Effector CD8-positive, alpha-beta T cell (primary cell): ENCODE data around the gene CLMP.

Experiments
- DNase-seq: peaks from one replicate; lab custom pipeline; 2025; lab: John Stamatoyannopoulos, UW
- total RNA-seq, 4 experiments: gene quantifications; one replicate each; lab custom pipeline; 2026; lab: John Stamatoyannopoulos, UW

CLMP gene
- 0 to 0.73 (median 0.13) reads per million in 4 experiments for total RNA-seq

GRCh38 chr11:123195188-123196059 lies at the start of gene CLMP:
CLMP (minus strand) TSS chr11:123195248; CDS start chr11:123194940, 308 bp downstream.
- DNase-seq = no peak

DNA sequence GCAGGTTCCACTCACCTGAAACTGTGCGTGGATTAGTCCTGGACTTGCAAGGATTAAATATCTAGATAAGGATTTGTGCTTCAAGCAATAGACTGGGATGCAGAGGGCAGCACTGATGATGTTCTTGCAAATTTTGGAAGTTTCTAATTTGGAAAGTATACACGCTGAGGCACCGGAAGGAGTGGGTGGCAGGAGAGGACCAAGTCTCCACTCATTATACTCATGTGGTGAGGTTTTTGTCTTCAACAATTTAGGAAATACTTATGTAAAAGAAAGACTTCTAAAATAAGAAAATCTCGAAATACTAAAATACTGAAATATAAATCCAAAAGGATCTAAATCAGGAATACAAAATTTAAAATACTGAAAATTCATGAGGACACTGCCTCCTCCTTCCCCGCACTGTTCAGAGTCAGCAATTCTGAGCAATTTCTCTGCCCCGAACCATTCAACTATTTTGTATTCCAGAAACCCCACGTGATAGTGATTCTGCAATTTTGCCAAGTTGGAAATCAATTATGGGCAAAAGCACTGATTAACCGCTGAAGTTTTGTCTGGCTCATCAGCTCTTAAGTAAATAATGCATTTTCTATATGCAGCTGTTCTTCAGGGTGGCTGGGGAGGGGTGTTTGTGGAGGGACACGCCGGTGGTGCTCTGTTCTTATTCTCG lies 47.0 kb upstream of the CLMP start:
- DNase-seq = no peak

- DNase-seq = no peak
These were observed 46.2 kb upstream of the CLMP start for GRCh38 chr11:123241294-123241693.

DNA sequence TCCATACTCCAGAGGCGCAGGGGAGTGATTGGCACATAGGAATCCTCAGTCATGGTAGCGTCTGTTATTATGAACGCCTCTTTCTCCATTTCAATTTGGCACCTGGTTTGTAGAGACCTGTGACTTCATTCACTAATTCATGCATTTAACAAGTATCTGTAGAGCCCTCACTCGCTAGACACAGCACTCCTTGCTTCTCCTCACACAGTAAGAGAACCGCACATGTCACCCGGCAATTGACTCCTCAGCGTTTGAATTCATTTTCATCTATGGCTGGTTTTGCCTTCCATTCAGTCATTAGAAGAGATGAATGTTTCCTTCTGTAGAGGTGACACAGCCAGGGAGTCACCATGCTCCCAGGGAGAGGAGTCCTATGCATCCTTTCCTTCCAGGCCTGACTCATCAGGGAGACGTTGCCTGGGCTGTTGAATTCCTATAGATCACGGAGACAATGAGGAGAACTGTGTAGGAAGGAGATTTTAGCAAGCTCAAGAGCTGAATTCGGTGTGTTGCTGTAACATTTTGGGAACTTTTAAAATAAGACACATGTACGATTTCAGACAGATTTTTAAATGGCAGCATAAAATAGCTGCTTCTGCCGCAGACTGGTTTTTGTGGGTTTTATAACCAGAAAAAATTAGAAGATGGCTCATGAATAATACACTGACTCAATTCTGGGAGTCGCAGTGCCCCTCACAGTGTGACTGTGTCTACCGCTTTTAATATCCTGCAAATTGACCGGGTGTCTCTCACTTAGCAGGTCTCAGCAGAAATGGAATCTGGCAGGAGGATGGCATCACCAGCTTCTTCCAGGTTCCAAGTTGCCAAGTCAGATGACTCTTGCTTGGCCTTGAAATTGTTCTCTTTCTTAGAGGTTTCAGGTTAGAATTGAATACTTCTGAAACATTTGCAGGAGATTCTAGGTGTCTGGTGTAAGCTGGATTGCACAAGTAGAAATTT lies 44.4 kb upstream of the CLMP start:
- no peak for DNase-seq

DNA sequence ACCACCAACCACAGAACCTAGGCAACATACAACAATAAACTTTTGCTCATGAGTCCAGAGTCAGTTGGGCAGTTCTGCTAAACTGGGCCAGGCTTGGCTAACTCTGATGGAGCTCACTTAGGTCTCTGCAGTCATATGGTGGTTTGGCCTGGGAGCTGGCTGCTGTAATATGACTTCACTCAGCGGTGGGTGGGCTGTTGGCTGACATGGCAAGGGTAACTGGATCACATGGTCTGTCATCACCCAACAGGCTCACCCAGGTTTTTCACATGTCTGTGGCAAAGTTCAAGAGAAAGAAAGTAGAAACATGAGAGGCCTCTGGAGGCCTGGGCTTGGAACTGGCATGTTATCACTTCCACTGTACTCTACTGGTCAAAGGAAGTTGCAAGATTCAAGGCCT lies 43.2 kb upstream of the CLMP start:
- DNase-seq = no peak

DNA sequence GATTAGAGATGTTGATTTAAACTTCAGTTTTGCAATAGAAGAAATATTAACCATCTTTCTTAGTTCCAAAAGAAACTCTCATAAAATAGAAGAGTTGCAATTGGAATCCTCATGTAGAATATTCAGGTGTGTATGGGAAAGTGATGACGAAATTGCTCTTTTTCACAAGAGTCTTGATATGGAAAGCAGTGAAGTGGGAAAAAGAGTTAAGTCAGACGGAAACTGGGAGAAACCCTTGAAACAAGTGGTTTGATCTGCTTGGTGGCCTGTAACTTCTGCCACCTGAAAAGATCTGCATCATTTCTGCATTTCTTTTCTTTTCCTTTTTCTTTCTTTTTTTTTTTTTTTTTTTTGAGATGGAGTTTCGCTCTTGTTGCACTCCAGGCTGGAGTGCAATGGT lies 41.8 kb upstream of the CLMP start:
- no peak for DNase-seq

- no peak for DNase-seq
These were observed 40.7 kb upstream of the CLMP start for GRCh38 chr11:123235656-123236261.

DNA sequence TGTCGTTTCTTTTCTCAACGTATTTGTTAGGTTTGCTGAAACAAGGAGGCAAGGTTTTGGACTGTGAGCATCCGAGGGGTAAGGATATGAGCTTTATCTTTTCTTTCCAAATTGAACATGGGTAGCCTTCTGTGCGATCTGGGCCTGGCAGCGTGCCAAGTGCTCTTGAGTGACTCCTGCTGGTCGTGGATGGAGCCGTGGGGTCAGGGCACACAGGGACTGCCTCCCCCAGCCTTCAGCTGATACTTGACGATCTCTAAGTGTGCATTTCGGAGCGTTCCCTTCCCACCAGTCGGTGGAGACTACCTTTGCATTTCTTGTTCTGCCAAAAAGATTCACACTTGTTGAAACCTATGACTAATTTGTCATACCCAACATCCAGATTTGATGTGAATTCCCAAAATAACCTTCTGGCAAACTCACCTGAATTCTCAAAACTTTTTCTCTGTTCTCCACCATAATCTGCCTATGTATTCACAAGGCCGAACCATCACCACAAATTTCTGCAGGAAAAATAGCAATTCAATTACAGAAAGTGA lies 40.1 kb upstream of the CLMP start:
- DNase-seq = no peak

DNA sequence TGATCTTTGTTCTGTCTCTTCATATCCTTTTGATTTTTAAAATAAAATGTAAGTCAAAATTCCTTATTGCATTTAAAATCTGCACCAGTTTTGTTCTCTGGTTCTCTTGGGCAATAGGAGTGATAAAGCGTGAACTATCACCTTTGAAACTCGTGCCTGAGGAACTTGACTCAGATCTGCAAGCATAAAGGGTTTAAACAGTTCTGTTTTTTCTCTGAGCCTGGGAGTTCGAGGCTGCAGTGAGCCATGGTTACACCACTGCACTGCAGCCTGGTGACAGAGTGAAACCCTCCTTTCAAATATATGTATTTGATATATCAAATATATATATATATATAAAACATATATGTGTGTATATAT lies 38.9 kb upstream of the CLMP start:
- DNase-seq = no peak

DNA sequence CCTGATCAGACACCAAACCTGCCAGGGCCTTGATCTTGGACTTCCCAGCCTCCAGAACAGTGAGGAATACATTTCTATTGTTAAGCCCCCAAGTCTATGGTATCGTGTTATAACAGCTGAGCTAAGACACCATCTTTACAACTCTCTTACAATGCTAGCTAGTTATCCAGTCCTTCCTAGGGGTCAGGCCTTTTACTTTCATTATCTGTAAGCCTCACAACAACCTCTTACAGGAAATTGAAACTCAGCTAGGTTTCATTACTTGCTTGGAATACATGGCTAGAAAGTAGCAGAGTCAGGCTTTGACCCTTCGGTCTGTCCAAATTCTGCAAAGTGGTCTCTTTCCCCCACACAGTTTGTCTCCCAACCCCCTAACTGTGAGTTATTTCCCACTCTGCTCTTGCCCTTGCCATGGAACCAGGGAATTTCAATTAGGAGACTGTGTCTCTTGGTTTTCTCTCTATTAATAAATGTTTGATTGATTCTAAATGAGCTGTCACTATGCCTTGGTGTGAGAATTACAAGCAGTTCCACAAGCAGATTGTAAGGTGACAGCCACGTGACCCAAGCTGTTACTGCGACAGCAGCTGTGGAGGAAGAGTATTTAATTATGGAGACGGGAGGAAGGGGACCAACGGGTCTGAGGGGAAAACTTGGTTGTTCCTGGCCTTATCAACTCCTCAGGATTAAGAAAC lies 38.4 kb upstream of the CLMP start:
- no peak for DNase-seq

GRCh38 chr11:123231777-123232176 lies 36.7 kb upstream of the CLMP start:
- no peak for DNase-seq

- no peak for DNase-seq
These were observed 36.2 kb upstream of the CLMP start for GRCh38 chr11:123231256-123231655.

DNA sequence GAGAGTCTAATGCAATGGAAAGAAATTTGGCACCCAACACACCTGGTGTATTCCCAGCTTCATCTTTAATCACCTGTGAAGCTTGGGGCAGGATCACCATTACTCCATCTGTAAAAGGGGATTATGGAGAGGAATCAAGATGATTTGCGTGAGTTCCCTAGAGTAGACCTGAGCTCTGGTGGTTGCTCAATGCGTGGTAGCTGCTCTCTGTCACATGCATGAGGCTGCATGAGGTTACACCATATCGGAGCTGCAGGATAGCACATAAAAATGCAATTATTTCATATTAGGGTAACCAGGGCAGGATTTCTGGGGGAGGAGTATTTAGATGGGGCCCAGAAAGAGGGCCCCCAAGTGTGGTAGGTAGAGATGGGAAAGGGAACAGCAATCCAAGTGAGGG lies 35.3 kb upstream of the CLMP start:
- DNase-seq = no peak

DNA sequence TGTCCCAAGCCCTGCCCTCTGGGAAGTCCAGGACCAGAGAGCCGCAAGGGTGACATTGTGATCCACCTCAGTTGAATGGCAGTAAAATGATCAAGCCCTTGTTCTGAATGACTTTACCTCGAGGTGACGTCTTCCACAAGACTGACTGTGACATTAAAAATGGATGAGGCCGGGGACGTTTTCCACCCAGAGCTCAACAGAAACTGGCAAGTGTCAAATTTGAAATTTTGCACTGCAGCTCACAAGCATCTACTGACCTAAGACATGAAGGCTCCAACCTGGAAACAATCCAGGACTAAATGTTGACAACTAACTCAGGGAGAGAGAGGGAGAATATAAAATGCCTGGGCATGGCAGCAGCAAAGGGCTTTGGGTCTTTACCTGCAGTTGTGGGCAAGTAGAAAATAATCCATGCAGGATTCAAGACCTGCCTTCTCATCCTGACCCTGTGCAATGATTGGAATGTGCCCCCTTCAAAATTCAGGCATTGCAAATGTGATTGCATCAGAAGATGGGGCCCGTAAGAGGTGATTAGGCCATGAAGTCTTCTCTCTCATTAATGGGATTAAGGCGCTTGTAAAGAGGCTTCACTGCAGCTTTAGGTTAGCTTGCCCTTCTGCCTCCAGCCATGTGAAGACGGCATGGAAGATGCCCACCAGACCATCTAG lies 33.6 kb upstream of the CLMP start:
- DNase-seq = no peak

DNA sequence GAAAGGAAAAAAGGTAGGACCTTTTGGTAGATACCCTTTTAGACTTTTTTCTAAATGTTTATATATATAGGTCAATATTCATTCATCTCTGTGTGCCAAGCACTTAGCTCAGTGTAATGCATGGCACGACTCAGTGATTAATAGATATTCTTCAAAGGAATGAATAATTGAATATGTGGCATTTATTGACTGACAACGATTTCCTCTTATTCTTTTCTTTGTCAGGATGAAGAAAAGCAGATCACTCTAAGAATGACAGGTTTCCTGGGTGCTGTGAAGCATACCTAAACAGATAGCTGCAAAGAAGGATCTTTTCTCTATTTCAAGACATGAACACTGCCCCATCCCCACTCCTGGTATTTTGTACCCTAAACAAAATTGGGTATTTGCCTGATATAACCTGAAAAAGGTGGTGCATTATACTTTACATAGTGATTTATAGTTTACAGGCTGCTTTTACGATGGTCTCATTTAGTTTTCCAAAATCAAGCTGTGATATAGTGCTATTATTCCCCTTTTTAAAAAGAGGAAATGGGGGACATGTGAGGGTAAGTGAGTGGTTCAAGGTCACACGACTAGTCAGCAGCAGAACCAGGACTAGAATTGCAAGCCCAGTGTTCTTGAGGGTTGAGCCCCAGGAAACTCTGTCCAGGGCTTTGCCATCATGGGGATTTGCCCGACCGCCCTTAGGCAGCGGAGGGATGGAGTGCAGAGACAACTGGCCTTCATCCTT lies 32.9 kb upstream of the CLMP start:
- DNase-seq = no peak

DNA sequence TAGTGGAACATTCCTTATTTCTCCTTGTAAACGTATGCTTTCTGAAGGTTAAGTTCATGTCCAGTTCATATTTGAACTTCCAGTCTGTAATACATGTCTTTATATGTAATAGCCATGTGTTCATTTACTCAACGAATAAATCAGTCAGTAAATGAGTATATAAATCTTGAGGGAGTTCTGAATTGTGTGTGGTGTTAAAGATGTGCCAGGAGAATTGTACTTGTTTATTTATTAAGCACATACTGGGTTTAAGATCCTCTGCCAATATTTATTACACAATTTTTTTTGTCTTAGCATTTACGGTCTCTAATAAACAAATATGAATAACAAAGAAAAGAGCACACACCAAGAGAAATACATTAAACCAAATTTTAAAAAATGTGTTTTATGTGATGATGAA lies 26.5 kb upstream of the CLMP start:
- no peak for DNase-seq

GRCh38 chr11:123221096-123221561 lies 26.1 kb upstream of the CLMP start:
- DNase-seq = no peak

- DNase-seq = no peak
These were observed 24.1 kb upstream of the CLMP start for GRCh38 chr11:123219066-123219690.

DNA sequence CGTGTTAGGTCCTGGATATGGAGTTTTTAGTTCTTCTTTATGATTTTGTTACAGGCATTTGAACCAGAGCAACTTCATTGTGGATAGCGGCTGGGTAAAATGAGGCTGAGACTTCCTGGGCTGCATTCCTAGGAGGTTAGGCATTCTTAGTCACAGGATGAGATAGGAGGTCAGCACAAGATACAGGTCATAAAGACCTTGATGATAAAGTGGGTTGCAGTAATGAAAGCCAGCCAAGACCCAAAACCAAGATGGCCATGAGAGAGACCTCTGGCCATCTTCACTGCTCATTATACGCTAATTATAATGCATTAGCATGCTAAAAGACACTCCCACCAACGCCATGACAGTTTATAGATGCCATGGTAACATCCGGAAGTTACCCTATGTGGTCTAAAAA lies 23.4 kb upstream of the CLMP start:
- DNase-seq = no peak
